Breast epithelium (tissue), 4 donors: ENCODE measurements around the gene RNASE4. TPM values are rescaled to one million over a fixed set of nuclear protein-coding genes. Genes with fewer than 3 reads are reported as not detected.

Experiments used
- DNase-seq, 2 donors: peaks; one replicate each; pipeline ENCODE4 v3.0.0-alpha.2; 2019; ENCODE audit warnings: low spot score in 2 of 2
- H3K27ac ChIP-seq, 2 donors: fragments of 200-600 bp; sonication (generic) in 1 of 2; one replicate each; pipeline ENCODE4 v1.5.1; 2016 to 2019; ENCODE audit warnings: mild to moderate bottlenecking in 1 of 2
- H3K27me3 ChIP-seq, 2 donors: fragments of 200-600 bp; sonication (generic) in 1 of 2; one replicate each; pipeline versions ENCODE4 v1.5.1 to v1.6.0; 2017 to 2019; ENCODE audit warnings: control low read depth in 1 of 2, mild to moderate bottlenecking in 1 of 2
- H3K36me3 ChIP-seq: fragments of 200-600 bp; one replicate; pipeline ENCODE4 v1.5.1; 2019
- H3K4me1 ChIP-seq, 2 donors: fragments of 200-600 bp; sonication (generic); one replicate each; pipeline ENCODE4 v1.5.1; 2016 to 2019; ENCODE audit warnings: control low read depth in 1 of 2
- H3K4me3 ChIP-seq, 3 donors: fragments of 200-600 bp; sonication (generic); 1 replicate in 2 of 3; 2 replicates in 1 of 3; pipeline ENCODE4 v1.5.1; 2016 to 2019; ENCODE audit warnings: mild to moderate bottlenecking in 3 of 3, moderate library complexity in 2 of 3
- H3K9me3 ChIP-seq, 2 donors: fragments of 200-600 bp; sonication (generic) in 1 of 2; one replicate each; pipeline ENCODE4 v1.5.1; 2016 to 2019; ENCODE audit warnings: control low read depth in 1 of 2
- POLR2A ChIP-seq: fragments of 450-650 bp; IDR thresholded peaks from one replicate; pipeline ENCODE4 v1.6.1; 2016; ENCODE audit warnings: antibody characterized with exemption, mild to moderate bottlenecking, moderate library complexity
- POLR2AphosphoS5 ChIP-seq, 3 donors: sonication (generic); formaldehyde crosslinking; IDR thresholded peaks; one replicate each; pipeline ENCODE4 v1.6.1; 2017; ENCODE audit warnings: antibody characterized with exemption in 3 of 3
- intact Hi-C: fragments of 100-400 bp; cut with DNase I; formaldehyde crosslinking; loops from one replicate; pipeline ENCODE4 v1.15.1; 2023; ENCODE audit warnings: low total_unique reads
- total RNA-seq, 3 donors: library from RNA; depleted of rRNA; stranded (reverse); fragments of >200 nt; gene quantifications; one replicate each; pipeline ENCODE4 v1.1.0, GENCODE V29; 2016
- TF ChIP-seq, protein P1 (sequence below), 3 donors: fragments of 450-650 bp; IDR thresholded peaks; one replicate each; pipeline ENCODE4 v1.5.1; 2016 to 2017; ENCODE audit warnings: antibody characterized with exemption in 3 of 3, mild to moderate bottlenecking in 3 of 3, moderate library complexity in 3 of 3

Gene RNASE4
- total RNA-seq, 3 donors from 2014 or later = 165 to 367 (median 177) TPM

DNA sequence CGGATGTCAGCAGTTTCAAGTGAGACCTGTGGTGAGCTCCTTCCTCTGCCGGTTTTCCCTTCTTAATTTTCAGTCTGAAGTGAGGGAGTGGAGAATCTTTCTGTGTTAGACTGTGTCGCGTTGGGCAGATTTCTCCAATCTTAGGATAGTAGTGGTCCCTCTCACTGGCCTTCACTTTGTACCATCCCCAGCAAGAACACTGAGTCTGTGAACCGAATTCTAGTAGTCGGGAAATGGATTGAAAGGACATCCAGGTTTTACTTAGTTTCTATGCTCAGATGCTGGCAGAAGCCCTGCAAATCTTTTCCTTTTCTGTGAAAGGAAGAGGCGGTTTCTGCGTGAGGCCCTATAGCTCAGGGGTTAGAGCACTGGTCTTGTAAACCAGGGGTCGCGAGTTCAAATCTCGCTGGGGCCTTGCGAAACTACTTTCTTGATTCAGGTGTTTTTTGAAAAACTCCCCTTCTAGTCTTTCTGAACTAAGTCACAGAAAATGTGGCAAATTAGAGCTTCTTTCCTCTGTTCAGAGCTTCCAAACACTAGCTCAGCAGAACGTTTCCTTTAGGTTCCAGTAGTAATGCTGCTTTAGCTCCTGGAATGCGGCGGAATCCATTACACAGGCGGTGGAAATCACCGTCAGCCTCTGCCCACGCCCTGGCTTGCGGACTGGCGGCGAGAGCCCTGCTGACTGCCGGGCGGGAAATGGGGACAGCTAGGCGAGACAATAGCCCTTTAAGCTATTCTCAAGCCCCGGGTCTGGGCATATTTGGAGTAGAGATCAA is 2.8 kb upstream of the RNASE4 start:
- Histone ChIP-seq H3K4me1 (peaks cover 0 to 9% of the 10 kb centered on the region in 2 donors), H3K4me3 (peak overlapping the region; percentile 83 to 93 (median 88)), H3K36me3 (no peaks in the 10 kb centered on the region), H3K27ac (peak overlapping the region; percentile 99 to 100), H3K9me3 (no peaks in the 10 kb centered on the region), H3K27me3 (no peaks in the 10 kb centered on the region)
- peak; percentile 83 to 91 for DNase-seq
- intact Hi-C loops = loop anchor here (5.0 kb wide), 1 partner anchor 69 kb away; no protein-coding TSS in a partner anchor
- no peak for TF ChIP-seq POLR2A
- TF ChIP-seq POLR2AphosphoS5 (IDR thresholded peaks at IDR 0.05) = peak; percentile 60 to 64 (median 60)
- TF ChIP-seq, protein P1, sequence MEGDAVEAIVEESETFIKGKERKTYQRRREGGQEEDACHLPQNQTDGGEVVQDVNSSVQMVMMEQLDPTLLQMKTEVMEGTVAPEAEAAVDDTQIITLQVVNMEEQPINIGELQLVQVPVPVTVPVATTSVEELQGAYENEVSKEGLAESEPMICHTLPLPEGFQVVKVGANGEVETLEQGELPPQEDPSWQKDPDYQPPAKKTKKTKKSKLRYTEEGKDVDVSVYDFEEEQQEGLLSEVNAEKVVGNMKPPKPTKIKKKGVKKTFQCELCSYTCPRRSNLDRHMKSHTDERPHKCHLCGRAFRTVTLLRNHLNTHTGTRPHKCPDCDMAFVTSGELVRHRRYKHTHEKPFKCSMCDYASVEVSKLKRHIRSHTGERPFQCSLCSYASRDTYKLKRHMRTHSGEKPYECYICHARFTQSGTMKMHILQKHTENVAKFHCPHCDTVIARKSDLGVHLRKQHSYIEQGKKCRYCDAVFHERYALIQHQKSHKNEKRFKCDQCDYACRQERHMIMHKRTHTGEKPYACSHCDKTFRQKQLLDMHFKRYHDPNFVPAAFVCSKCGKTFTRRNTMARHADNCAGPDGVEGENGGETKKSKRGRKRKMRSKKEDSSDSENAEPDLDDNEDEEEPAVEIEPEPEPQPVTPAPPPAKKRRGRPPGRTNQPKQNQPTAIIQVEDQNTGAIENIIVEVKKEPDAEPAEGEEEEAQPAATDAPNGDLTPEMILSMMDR (IDR thresholded peaks at IDR 0.05) = peak in 1 of 3 donors; percentile 14

- Histone ChIP-seq H3K9me3 (no peaks in the 10 kb centered on the region), H3K4me1 (peaks cover 0 to 9% of the 10 kb centered on the region in 2 donors), H3K27ac (peak overlapping the region; percentile 99 to 100), H3K36me3 (no peaks in the 10 kb centered on the region), H3K4me3 (peak overlapping the region; percentile 83 to 93 (median 88)), H3K27me3 (no peaks in the 10 kb centered on the region)
- intact Hi-C loops = loop anchor here (5.0 kb wide), 1 partner anchor 70 kb away; no protein-coding TSS in a partner anchor
- TF ChIP-seq, protein P1 (IDR thresholded peaks at IDR 0.05) = no peak
- no peak for TF ChIP-seq POLR2A
- TF ChIP-seq POLR2AphosphoS5 (IDR thresholded peaks at IDR 0.05) = no peak
- DNase-seq = no peak
Observed at GRCh38 chr14:20682127-20682434, 2.3 kb upstream of the RNASE4 start.

DNA sequence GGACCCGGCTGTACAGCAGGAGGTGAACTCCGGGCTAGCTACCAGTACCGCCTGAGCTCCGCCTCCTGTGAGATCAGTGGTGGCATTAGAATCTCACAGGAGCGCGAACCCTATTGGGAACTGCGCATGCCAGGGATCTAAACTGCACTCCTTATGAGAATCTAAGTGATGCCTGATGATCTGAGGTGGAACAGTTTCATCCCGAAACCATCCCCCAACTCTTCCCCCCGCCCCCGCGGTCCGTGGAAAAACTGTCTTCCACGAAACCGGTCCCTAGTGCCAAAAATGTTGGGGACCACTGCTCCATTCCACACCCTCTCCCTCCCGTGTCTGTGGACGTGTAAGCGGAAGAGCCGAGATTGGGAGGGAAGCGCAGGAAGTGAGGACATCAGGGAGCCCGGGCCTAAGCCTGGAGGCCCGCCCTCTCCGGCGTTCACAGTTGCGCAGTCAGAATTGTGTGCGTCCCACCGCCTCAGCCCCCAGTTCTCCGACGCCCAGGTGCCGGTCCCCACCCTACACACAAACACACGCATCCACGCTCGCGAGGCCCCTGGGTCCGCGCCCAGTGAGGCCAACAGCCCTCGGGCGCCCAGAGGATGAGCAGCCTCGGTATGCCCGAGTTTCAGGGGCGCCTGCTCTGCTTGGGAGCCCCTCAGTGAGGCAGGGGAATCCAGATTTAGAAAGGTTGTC is 1.8 kb upstream of the RNASE4 start:
- Histone ChIP-seq H3K9me3 (no peaks in the 10 kb centered on the region), H3K27ac (peak overlapping the region; percentile 99 to 100), H3K27me3 (no peaks in the 10 kb centered on the region), H3K36me3 (no peaks in the 10 kb centered on the region), H3K4me3 (peak overlapping the region; percentile 83 to 93 (median 88)), H3K4me1 (peaks cover 0 to 9% of the 10 kb centered on the region in 2 donors)
- TF ChIP-seq POLR2AphosphoS5 (IDR thresholded peaks at IDR 0.05) = peak; percentile 96 to 99 (median 97)
- TF ChIP-seq, protein P1 (IDR thresholded peaks at IDR 0.05) = peak in 1 of 3 donors; percentile 9
- peak; percentile 98 for TF ChIP-seq POLR2A
- DNase-seq = peak; percentile 87 to 92
- intact Hi-C loops = loop anchor here (5.0 kb wide), 1 partner anchor 70 kb away; no protein-coding TSS in a partner anchor

- Histone ChIP-seq H3K9me3 (no peaks in the 10 kb centered on the region), H3K4me1 (peaks cover 0 to 14% of the 10 kb centered on the region in 2 donors), H3K27me3 (no peaks in the 10 kb centered on the region), H3K27ac (peak overlapping the region; percentile 99 to 100), H3K36me3 (no peaks in the 10 kb centered on the region), H3K4me3 (peak overlapping the region; percentile 83 to 93 (median 88))
- peak; percentile 64 to 67 for DNase-seq
- TF ChIP-seq, protein P1 (IDR thresholded peaks at IDR 0.05) = peak in 1 of 3 donors; percentile 17
- TF ChIP-seq POLR2AphosphoS5 (IDR thresholded peaks at IDR 0.05) (no peak), POLR2A (peak; percentile 45)
- intact Hi-C loops = loop anchor here (5.0 kb wide), 1 partner anchor 71 kb away; no protein-coding TSS in a partner anchor
Observed at GRCh38 chr14:20683125-20683890, 1.1 kb upstream of the RNASE4 start.
